D341Med (cell line): ENCODE results near the gene SLC51A.
"Not testable (repeated sequence)": the region's sequence is repeated elsewhere in the genome, so short reads cannot be mapped to it uniquely, and the experiment has no call there.

Experiments used
- DNase-seq: peaks from one replicate; pipeline ENCODE4 v3.0.0; 2012; ENCODE audit warnings: low spot score

The SLC51A gene

GRCh38 chr3:196193133-196193735, 23.1 kb upstream of the SLC51A start:
- no peak for DNase-seq

GRCh38 chr3:196193736-196194541, 22.4 kb upstream of the SLC51A start:
- no peak for DNase-seq

GRCh38 chr3:196194542-196194915, 21.8 kb upstream of the SLC51A start:
- no peak for DNase-seq

- DNase-seq, result no peak
Observed at GRCh38 chr3:196195664-196196265, 20.6 kb upstream of the SLC51A start.

- no peak for DNase-seq
Observed at GRCh38 chr3:196197524-196197923, 18.8 kb upstream of the SLC51A start.

- DNase-seq, result no peak
Observed at GRCh38 chr3:196198081-196198675, 18.2 kb upstream of the SLC51A start.

- no peak for DNase-seq
Observed at GRCh38 chr3:196198771-196199753, 17.3 kb upstream of the SLC51A start.

- no peak for DNase-seq
Observed at GRCh38 chr3:196202516-196202970, 13.8 kb upstream of the SLC51A start.

- no peak for DNase-seq
Observed at GRCh38 chr3:196203846-196204245, 12.5 kb upstream of the SLC51A start.

GRCh38 chr3:196205442-196206205, 10.7 kb upstream of the SLC51A start:
- DNase-seq, result not testable (repeated sequence)

- DNase-seq, result no peak
Observed at GRCh38 chr3:196207159-196207832, 9.0 kb upstream of the SLC51A start.

GRCh38 chr3:196207833-196208607, 8.3 kb upstream of the SLC51A start:
- DNase-seq, result no peak

- DNase-seq, result no peak
Observed at GRCh38 chr3:196208942-196209695, 7.2 kb upstream of the SLC51A start.

GRCh38 chr3:196209944-196210672, 6.2 kb upstream of the SLC51A start:
- DNase-seq, result not testable (repeated sequence)

GRCh38 chr3:196210673-196211556, 5.4 kb upstream of the SLC51A start, which contains the start of gene ZDHHC19:
ZDHHC19 (minus strand) TSS chr3:196211400; CDS start chr3:196211315, 85 bp downstream.
- no peak for DNase-seq

GRCh38 chr3:196214783-196215441, 1.4 kb upstream of the SLC51A start:
- DNase-seq, result peak; percentile 28
